GM12878 (cell line): ENCODE measurements around the gene VN1R5. TPM values are rescaled to one million over a fixed set of nuclear protein-coding genes. Genes with fewer than 3 reads are reported as not detected.

Experiments
- CREB1 ChIP-seq: IDR thresholded peaks from 2 replicates; pipeline ENCODE4 v1.6.1; 2012; ENCODE audit warnings: low read depth, mild to moderate bottlenecking, inconsistent platforms
- FOXK2 ChIP-seq: fragments of 450-650 bp; IDR thresholded peaks from 2 replicates; pipeline ENCODE4 v1.6.1; 2017; ENCODE audit warnings: mild to moderate bottlenecking, moderate library complexity
- JUND ChIP-seq: IDR thresholded peaks from 2 replicates; pipeline ENCODE4 v1.6.1; 2012; ENCODE audit warnings: low read depth, mild to moderate bottlenecking, low read length, improper control_type of control experiment, moderate library complexity
- KDM1A ChIP-seq: fragments of 200-600 bp; sonication (generic); IDR thresholded peaks from 2 replicates; pipeline ENCODE4 v1.6.1; 2016; ENCODE audit warnings: borderline replicate concordance
- LARP7 ChIP-seq: fragments of 450-650 bp; IDR thresholded peaks from 2 replicates; pipeline ENCODE4 v1.6.1; 2017; ENCODE audit warnings: mild to moderate bottlenecking
- PBX3 ChIP-seq: IDR thresholded peaks from 2 replicates; pipeline ENCODE4 v1.6.1; 2011; ENCODE audit warnings: mild to moderate bottlenecking, low read depth, low read length, moderate library complexity; ENCODE audit not compliant: insufficient replicate concordance
- TAF1 ChIP-seq: IDR thresholded peaks from 2 replicates; pipeline ENCODE4 v1.6.1; 2011; ENCODE audit warnings: mild to moderate bottlenecking, low read depth, low read length, borderline replicate concordance
- TCF12 ChIP-seq: IDR thresholded peaks from 2 replicates; pipeline ENCODE4 v1.6.1; 2011; ENCODE audit warnings: low read depth, mild to moderate bottlenecking, low read length
- ZSCAN29 ChIP-seq: fragments of 450-650 bp; IDR thresholded peaks from 2 replicates; pipeline ENCODE4 v1.6.1; 2017; ENCODE audit warnings: mild to moderate bottlenecking, moderate library complexity
- polyA plus RNA-seq, 11 experiments: library from polyadenylated mRNA; depleted of rRNA in 4 of 11; unstranded in 6 of 11; stranded (reverse) in 5 of 11; fragments of >200 nt; fragmentation: Nextera tagmentation in 4 of 11; fragmentation: Illumina TruSeq in 1 of 11; extraction: Ambion mirVana in 4 of 11; extraction: Trizol in 1 of 11; gene quantifications; 1 replicate in 1 of 11; 2 replicates in 10 of 11; pipeline versions ENCODE4 v1.2.1 to v1.2.3, GENCODE V29; 2011 to 2016; ENCODE audit warnings: inconsistent platforms in 2 of 11, missing spikeins in 2 of 11, low read depth in 1 of 11
- total RNA-seq, 4 experiments: library from RNA; depleted of rRNA in 3 of 4; stranded (reverse); fragments of >200 nt in 3 of 4; fragmentation: Illumina TruSeq in 1 of 4; extraction: Trizol in 1 of 4; gene quantifications; 2 replicates each; pipeline versions ENCODE4 v1.2.1 to v1.2.3, GENCODE V29; 2013 to 2021
- TF ChIP-seq, protein P1 (sequence below): fragments of 450-650 bp; IDR thresholded peaks from 2 replicates; pipeline ENCODE4 v1.6.1; 2017; ENCODE audit warnings: borderline replicate concordance

Gene VN1R5
- total and polyA plus RNA-seq, 10 of the 15 experiments (the other 5 are each of a cell fraction or from before 2014, with no cell fraction given), result not detected

DNA sequence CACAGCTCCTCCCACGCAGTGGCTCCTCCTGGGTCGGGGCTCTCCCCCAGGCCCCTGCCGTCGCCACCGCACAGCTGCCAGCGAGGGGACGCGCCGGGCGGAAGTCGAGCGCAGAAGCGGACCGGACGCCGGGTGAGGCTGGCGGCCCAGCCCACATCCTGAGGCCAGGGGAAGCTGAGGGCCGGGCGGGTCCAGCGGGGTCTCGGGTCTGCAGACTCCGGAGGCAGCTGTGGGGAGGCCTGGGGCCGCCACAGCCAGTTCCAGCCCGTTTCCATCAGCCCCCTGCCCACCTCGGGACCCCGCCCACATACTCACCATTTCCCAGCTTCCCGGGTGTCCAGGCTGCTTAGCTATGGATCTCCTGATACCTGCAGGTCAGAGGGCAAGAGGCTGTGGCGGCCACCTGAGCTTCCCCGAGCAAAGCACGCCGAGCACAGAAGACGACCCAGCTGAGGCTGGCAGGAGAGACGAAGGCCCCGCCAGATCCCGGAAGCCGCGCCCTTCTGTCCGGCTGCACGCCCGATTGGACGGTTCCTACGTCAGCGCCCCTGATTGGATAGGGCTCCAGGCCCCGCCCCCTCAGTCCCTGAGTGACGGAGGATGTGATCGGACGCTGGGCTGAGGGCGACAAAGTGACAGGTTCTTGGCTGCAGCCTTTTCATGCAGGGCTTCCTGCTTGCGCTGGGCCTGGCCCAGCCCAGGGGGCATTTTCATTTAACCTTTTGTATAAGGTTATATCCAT is 45.3 kb upstream of the VN1R5 start (continued):
- TF ChIP-seq CREB1, result peak; percentile 84
- TF ChIP-seq JUND, result no peak
- peak; percentile 75 for TF ChIP-seq TCF12
- TF ChIP-seq KDM1A, result no peak
- TF ChIP-seq, protein P1, sequence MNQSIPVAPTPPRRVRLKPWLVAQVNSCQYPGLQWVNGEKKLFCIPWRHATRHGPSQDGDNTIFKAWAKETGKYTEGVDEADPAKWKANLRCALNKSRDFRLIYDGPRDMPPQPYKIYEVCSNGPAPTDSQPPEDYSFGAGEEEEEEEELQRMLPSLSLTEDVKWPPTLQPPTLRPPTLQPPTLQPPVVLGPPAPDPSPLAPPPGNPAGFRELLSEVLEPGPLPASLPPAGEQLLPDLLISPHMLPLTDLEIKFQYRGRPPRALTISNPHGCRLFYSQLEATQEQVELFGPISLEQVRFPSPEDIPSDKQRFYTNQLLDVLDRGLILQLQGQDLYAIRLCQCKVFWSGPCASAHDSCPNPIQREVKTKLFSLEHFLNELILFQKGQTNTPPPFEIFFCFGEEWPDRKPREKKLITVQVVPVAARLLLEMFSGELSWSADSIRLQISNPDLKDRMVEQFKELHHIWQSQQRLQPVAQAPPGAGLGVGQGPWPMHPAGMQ, result no peak
- TF ChIP-seq FOXK2, result no peak
- TF ChIP-seq LARP7, result peak; percentile 88; the same call in 1 of the 2 replicates
- TF ChIP-seq ZSCAN29, result no peak
- TF ChIP-seq PBX3, result peak; percentile 93
- TF ChIP-seq TAF1, result peak; percentile 30; the same call in 1 of the 2 replicates
- TF ChIP-seq, all 136 proteins: peak for 53
